ENCODE results near the gene TGM2. TPM values are rescaled to one million over a fixed set of nuclear protein-coding genes. Genes with fewer than 3 reads are reported as not detected.
"Not testable (repeated sequence)": the region's sequence is repeated elsewhere in the genome, so short reads cannot be mapped to it uniquely, and the experiment has no call there.

The TGM2 gene
- total RNA-seq, 1 donor from 2014 or later, result 3.3 TPM

- not testable (repeated sequence) for FAIRE-seq; DNase-seq (ENCODE audit: low spot score in 2 of 2)
These were observed 57.2 kb downstream of the TGM2 start for GRCh38 chr20:38107916-38108315.

GRCh38 chr20:38107386-38107785 lies 57.7 kb downstream of the TGM2 start:
- not testable (repeated sequence) for DNase-seq (ENCODE audit: low spot score in 2 of 2); FAIRE-seq

- no peak for FAIRE-seq
- DNase-seq (ENCODE audit: low spot score in 2 of 2), result no peak
These were observed 58.6 kb downstream of the TGM2 start for GRCh38 chr20:38106461-38106860.

DNA sequence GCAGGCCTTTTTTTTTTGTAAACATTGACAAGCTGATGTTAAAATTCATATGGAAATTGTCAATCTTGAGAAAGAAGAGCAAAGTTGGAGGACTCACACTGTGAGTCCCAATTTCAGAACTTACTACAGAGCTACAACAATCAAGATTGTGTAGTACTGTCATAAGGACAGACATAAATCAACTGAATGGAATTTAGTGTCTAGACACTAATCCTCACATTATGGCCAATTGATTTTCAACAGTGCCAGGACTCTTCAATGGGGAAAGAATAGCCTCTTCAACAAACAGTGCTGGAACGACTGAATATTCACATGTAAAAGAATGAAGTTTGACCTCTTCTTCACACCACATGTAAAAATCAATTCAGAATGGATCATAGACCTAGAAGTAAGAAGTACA lies 60.8 kb downstream of the TGM2 start:
- no peak for FAIRE-seq

GRCh38 chr20:38102206-38102605 lies 62.9 kb downstream of the TGM2 start:
- FAIRE-seq; DNase-seq (ENCODE audit: low spot score in 2 of 2): not testable (repeated sequence)

More for the DNA sequence above, 60.8 kb downstream of the TGM2 start:
- no peak for DNase-seq (ENCODE audit: low spot score in 2 of 2)

GRCh38 chr20:38098952-38099351 lies 66.1 kb downstream of the TGM2 start:
- FAIRE-seq, result no peak
- no peak for DNase-seq (ENCODE audit: low spot score in 2 of 2)

- FAIRE-seq (no peak), DNase-seq (ENCODE audit: low spot score in 2 of 2) (no peak)
These were observed 69.9 kb downstream of the TGM2 start for GRCh38 chr20:38095017-38095686.

DNA sequence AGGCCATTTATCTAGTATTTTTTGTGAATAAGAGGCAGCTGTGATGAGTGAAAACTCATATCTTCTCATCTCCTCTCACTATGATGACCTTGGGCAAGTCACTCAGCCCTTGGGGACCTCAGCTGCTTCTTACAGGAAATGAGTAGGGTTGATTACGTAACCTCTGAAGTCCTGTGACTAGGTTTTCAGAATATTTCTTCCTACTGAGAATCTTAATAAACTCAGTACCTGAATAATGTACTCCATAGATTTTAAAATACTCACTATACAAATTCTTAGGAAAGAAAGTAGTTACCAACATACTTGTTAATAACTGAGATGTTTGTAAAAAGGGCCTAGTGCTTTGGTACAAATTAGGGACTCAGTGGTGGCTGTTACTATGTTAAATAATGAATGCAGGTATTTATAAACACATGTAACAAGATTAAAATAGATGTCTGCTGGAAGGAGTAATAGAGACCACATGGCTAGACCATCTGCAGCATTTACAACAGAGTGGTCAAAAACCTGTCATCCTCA lies 70.6 kb downstream of the TGM2 start:
- DNase-seq (ENCODE audit: low spot score in 2 of 2), result no peak
- no peak for FAIRE-seq

GRCh38 chr20:38093641-38094077 lies 71.4 kb downstream of the TGM2 start:
- FAIRE-seq, result no peak
- no peak for DNase-seq (ENCODE audit: low spot score in 2 of 2)

GRCh38 chr20:38092915-38093314 lies 72.2 kb downstream of the TGM2 start:
- DNase-seq (ENCODE audit: low spot score in 2 of 2) (no peak), FAIRE-seq (no peak)

GRCh38 chr20:38092260-38092857 lies 72.7 kb downstream of the TGM2 start:
- no peak for FAIRE-seq

DNA sequence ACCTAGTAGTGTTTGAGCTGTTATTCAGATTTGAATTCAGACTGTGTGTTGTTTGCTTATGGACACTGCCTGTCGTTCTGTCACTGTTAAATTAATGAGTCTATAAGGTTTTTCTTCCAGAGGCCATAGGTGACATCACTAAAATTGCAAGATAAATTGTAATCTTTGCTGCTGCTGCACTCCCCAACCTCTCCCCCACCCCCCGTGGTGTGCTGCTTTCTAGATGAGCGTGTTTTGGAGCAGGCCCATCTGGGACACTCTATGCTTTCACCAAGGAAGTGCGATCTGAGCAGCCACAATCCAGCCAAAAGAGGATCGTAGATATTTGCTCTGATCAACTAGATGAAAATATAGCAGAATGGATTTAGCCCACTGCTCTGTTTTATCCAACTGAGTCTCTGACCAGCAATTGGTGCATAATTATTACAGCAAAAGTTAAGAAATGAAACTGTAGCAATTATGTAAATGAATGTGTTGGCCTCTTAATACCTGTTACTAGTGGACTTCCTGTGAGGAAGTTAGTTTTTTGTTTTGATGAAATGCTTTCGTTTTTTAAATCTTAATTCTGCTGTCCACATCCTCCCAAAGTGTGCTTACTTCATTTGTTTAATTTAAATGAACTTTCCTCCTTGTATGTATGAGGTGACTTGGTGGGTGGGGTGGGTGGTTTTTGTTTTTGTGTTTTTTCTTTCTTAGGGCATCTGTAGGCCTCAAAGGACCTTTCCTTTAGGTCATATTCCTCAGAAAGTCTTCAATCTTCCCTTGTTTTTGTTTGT lies 73.4 kb downstream of the TGM2 start:
- DNase-seq (ENCODE audit: low spot score in 2 of 2) (no peak), FAIRE-seq (no peak)

More at GRCh38 chr20:38092260-38092857, 72.7 kb downstream of the TGM2 start:
- no peak for DNase-seq (ENCODE audit: low spot score in 2 of 2)

DNA sequence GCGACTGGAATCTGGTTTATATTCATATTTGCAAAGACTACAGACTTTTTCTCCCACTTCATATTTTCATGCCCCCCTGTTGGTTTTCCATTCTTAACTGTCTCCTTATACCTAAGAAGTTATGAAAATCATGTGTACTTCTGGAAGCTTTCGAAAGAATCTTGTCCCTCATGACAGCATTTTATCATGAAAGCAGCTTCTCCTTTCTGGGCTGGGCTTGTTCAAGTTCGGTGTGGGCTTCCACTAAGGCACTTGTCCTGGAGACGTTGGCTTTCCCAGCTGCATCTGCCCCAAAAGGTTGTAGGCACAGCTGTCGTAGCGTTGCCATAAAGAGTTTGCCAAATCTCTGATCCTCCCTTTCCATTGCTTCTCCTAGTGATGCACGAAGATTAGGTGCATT lies 75.0 kb downstream of the TGM2 start:
- DNase-seq (ENCODE audit: low spot score in 2 of 2), result no peak
- no peak for FAIRE-seq

DNA sequence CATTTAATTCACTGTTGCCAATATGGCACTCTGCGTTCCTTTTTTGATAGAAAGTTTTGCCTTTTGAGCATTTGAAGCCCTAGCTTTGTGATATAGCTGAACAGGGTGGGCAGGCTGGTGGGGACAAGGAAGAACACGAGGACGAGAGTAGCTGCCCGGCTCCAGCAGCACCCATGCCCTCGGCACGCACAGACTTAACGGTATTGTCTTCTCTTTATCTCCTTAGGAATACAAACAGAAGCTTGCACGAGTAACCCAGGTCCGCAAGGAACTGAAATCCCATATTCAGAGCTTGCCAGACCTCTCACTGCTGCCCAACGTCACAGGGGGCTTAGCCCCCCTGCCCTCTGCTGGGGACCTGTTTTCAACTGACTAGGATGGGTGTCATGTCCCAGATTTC lies 75.6 kb downstream of the TGM2 start:
- FAIRE-seq (no peak), DNase-seq (ENCODE audit: low spot score in 2 of 2) (no peak)

DNA sequence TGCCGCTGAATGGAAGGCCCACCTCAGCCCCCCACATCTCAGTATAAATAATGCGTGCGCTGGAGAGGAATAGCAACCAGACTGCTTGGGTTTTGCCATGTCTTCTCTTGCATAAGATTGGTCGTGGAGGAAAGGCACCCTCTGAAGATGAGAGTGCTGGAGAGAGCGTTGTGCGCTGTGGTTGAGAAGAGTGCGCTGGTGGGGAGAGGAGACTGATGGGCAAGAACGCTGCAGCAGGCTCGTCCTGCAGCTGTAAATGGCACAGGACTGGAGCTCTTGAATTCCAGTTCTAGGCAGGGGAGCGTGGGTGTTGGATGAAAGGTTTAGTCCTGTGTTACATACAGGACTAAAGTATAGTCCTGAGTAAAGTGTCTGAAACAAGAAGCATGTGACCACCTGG lies 80.0 kb downstream of the TGM2 start:
- FAIRE-seq, result no peak

DNA sequence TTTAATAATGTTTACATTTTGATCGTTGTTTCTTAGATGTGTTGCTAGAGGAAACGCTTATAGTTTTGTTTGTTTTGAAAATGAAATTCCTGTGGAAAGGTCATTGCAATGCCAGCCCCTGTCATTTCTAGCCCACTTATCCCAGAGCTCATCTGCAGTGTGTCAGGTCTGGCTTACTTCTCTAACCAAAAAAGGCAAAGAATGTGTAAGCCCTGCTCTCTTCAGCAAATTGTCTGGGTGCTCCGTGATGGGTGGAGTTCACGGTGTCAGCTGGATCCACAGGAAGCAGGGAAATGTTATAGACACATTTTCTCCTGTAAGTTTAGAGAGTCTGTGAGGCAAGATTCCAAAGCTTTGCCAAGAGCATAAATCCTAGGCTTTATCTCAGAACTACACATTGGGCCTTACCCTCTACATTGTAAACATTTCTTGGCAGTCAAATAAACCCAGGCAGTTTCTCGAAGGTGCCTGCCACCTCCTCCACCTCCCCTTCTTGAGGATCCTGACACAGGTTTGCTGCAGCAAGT lies 80.6 kb downstream of the TGM2 start:
- FAIRE-seq (no peak), DNase-seq (ENCODE audit: low spot score in 2 of 2) (no peak)

More for the DNA sequence above, 80.0 kb downstream of the TGM2 start:
- no peak for DNase-seq (ENCODE audit: low spot score in 2 of 2)

GRCh38 chr20:38083338-38084048 lies 81.6 kb downstream of the TGM2 start:
- DNase-seq (ENCODE audit: low spot score in 2 of 2) (no peak), FAIRE-seq (no peak)

- FAIRE-seq (no peak), DNase-seq (ENCODE audit: low spot score in 2 of 2) (no peak)
These were observed 82.2 kb downstream of the TGM2 start for GRCh38 chr20:38082894-38083293.

GRCh38 chr20:38081575-38081974 lies 83.5 kb downstream of the TGM2 start:
- DNase-seq (ENCODE audit: low spot score in 2 of 2) (no peak), FAIRE-seq (no peak)

- FAIRE-seq, result no peak
These were observed 85.7 kb downstream of the TGM2 start for GRCh38 chr20:38079353-38079752.

More at GRCh38 chr20:38079353-38079752, 85.7 kb downstream of the TGM2 start:
- no peak for DNase-seq (ENCODE audit: low spot score in 2 of 2)
